Hindlimb muscle (tissue), 1 donor: Measurements from ENCODE around the gene BCAS3. TPM values are rescaled to one million over a fixed set of nuclear protein-coding genes. Genes with fewer than 3 reads are reported as not detected.
"Not testable (repeated sequence)": the region's sequence is repeated elsewhere in the genome, so short reads cannot be mapped to it uniquely, and the experiment has no call there.

ENCODE experiments used
- DNase-seq: peaks from one replicate; pipeline ENCODE4 v3.0.0-alpha.2; 2013
- polyA plus RNA-seq: library from polyadenylated mRNA; unstranded; fragments of 120-200 nt; gene quantifications from one replicate; pipeline ENCODE4 v1.2.1, GENCODE V29; 2013; ENCODE audit not compliant: insufficient read length

Gene BCAS3
- polyA plus RNA-seq, 1 donor = 9.2 TPM

DNA sequence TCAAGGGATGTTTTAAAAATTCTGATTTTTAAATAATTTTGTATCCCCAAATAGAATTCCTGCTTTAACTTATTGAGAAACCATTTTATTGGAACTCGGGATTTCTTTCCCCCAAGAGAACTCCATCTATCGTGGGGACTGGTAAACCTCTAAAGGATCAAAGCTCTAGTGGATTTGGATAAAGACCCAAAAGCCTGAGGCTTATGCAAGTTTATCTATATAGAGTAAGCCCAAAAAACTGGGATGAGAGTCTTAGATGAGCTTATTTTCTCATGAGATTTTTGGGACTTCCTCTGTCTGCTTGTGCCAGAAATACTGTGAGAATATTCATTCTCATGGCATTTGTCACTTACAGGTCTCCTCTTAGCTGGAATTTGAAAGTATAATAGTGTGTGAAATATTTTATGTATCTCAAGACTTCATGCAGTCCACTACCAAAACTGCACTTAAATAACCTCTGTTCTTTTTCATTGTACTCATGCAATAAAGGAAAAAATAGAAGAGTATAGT, 333.1 kb downstream of the BCAS3 start:
- DNase-seq = no peak

- no peak for DNase-seq
These were observed 333.6 kb downstream of the BCAS3 start for GRCh38 chr17:61011251-61011650.

DNA sequence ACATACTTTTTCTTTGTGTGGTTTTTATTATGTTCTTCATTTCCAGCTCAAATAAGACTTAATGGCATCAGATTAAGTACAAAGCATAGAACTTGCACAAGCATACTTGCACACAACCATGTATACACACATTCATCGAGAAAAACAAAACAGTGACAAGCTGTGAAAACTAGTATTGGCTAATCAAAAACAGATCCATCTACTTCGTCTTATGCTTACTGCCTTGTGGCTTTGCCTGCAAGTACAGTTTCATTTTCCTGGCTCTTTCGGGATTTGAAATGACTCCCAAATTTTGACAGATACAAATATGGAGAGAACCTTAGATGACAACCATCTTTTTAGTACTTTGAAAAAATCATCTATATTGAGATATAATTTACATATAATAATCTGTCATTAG, 338.3 kb downstream of the BCAS3 start:
- DNase-seq = no peak

DNA sequence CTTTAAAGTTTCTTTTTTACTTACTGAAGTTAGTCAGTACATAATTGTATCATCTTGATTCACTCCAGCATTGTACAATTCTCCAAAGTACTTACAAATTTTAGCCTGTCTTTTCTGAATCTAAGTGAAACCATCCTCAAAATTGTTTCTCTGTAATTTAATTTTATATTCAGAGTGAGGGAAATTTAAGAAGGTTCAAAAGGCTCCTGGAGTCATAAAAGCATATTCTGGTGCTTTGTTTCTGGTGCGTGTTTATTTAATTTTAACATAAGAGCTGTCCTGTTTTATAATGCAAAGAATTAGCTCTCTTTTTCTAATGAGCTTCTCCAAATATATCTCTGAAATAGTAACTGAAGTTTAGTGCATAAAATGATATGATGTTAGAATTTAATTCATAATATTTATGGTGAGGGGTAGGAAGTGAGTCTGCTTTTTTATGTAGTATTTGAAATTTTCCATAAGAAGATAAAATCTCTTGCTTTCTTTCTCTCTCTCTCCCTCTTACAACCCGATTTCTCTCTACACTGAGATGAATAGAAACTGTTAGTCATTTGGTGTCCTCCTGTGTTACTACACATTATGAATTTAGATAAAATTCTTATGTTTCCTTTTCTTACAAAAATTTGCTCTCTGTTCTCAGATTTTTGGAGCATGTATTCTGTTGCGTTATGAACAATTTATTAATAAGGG, 339.8 kb downstream of the BCAS3 start:
- DNase-seq = no peak

DNA sequence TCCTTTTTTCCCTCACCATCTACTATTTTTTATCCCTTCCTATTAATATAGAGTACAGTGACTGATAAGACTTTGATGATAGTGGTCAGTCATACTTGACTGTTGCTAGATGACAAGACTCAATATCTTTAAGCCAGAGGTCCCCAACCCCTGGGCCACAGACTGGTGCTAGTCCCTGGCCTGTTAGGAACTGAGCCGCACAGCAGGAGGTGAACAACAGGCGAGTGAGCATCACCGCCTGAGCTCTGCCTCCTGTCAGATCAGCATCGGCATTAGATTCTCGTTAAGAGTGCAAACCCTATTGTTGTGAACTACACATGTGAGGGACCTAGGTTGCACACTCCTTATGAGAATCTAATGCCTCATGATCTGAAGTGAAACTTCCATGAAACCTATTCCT, 341.3 kb downstream of the BCAS3 start:
- DNase-seq = no peak

DNA sequence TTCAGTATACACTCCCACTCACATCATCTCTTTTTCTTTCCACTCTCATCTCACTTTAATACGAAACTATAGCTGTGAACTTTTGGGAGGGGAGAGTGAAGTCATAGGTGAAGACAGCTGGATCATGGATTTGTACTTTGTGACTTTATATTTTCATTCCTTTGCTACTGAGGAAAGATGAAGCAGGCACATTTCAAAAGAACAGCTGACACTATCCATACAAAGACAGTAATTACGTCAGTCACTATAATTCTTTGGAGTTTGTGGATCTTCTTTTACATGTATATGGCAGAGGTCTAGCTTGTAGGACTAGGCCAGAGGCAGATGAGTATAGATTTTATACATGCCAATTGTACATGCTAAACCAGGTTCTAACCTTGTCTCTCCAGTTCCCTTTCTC, 346.3 kb downstream of the BCAS3 start:
- DNase-seq = no peak

- DNase-seq = no peak
These were observed 349.2 kb downstream of the BCAS3 start for GRCh38 chr17:61026818-61027217.

DNA sequence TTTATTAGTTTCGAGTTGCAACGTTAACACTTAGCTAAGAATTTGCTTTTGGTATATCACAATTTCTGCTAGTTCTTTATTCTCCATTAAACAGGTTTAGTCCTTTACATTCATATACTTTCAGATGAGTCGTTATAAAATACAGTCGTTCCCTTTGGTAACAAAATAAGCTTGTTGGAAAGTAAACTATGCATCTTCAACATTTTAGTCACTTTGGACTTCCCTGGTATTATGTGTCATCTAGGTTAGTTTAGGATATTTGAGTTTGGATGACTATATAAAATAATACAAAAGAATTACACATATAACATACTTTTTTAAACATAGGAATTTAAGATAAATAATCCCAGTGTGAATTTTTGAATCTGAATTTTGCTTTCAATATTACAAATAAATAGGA, 351.5 kb downstream of the BCAS3 start:
- no peak for DNase-seq

DNA sequence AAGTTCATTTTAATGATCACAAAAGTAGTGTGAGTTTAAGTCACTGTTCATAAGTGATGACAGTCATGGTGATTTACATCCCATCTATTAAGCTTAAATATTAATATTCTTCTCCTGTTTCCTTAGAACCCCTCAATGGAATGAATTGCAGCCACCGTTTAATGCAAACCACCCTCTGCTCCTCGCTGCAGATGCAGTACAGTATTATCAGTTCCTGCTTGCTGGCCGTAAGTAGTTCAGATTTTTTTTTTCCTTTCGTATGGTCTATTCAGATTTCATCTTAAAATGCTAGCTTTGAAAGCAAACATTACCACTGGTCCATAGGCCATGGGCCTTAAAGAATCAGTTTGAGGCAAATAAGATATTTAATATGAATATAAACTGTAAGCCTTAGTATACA, 363.0 kb downstream of the BCAS3 start:
- DNase-seq = no peak

DNA sequence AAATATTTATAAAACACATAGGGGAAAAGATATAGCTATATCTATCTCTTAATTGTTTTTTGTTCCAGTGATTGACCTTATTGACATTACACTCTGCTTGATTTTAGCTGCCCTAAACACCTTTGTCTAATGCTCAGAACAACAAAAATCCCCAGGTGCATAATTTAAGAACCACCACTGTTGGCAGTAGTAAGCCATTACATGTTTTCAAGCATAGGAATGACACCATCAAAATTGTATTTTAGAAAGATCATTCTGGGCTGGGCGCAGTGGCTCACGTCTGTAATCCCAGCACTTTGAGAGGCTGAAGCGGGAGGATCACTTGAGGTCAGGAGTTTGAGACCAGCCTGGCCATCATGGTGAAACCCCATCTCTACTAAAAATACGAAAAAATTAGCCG, 364.7 kb downstream of the BCAS3 start:
- DNase-seq = not testable (repeated sequence)

- no peak for DNase-seq
These were observed 369.9 kb downstream of the BCAS3 start for GRCh38 chr17:61047515-61047914.

DNA sequence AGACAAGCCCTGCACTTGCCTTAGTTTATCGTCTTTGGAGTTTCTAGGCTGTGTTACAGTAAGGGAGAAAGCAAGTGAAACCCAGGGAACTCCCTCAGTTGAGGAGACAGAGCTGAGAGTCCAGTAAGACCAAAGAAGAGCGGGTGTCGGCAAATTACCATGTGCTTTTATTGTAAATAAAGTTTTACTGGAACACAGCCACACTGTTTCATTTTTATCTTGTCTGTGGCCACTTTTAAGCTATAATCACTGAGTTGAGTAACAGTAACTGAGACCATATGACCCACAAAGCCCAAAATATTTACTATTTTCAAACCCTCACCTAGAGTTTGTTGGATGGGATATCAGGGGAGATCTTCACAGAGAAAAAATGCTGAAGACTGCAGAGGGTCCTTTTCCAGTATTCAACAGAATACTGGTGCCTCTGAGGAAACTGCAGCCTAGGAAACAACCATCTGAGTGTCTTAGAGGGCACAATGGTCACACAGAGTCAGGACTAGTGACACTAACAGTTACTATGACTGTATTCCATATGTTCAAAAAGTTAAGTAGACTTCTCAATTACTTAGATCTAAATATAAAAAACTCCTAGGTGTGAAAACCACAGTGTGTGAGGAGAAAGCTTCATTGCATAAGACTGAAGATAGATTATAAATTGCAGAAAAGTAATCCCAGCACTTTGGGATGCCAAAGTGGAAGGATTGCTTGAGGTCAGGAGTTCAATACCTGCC, 370.9 kb downstream of the BCAS3 start:
- no peak for DNase-seq

DNA sequence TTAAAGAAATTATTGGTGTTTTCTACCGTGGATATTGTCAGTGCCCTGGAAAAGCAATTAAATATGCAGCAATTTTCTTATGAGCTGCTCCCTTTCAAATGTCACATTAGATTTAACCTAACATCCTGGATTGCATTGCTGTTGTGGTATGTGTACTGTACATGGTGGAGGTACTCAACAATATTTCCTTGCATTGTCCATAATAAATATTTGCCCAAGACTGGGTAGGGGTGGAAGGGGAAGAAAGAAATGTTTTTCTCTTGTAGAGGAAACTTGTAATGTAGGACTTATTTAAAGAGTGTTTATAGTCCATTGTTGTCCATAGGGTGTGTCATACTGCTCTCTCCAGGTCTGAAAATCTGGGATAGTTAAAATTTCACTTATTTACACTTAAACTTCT, 375.8 kb downstream of the BCAS3 start:
- DNase-seq = no peak

- no peak for DNase-seq
These were observed 376.8 kb downstream of the BCAS3 start for GRCh38 chr17:61054436-61054835.

DNA sequence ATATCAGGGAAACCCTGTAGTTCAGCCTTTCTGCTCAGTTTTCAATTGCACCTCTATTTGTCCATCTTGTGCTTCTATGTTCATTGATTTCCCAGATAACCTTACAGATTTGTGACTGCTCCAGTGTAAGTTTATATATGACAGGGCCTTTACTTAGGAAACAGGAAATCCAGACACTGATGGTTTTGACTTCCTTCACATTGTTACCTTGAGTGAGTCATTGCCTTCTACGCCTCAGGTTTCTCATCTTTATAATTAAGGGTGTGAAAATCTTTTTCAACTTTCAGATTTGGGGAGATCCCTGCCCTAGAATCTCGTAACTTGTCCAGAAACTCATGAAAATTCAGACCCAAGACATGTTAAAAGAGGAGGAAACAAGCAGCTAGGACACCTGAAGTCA, 379.6 kb downstream of the BCAS3 start:
- DNase-seq = no peak

- DNase-seq = no peak
These were observed 380.4 kb downstream of the BCAS3 start for GRCh38 chr17:61058066-61058465.

DNA sequence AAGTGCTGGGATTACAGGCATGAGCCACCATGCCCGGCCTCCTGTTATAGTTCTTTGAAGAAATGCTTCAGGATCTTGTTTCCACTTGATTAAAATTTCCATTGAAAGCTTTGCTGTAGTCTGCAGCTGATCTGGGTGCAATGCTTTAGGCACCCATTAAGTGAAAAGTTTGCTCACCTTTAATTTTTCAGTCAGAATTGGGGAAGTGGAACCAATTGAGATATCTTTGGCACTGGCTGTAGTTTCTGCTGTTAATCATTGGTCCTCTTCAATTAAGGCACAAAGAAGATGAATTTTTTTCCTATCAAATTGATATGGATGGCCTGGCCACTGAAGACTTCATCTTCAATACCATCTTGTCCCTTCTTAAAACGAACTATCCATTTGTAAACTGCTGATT, 385.9 kb downstream of the BCAS3 start:
- DNase-seq = no peak

GRCh38 chr17:61064087-61064951, 386.7 kb downstream of the BCAS3 start:
- no peak for DNase-seq

DNA sequence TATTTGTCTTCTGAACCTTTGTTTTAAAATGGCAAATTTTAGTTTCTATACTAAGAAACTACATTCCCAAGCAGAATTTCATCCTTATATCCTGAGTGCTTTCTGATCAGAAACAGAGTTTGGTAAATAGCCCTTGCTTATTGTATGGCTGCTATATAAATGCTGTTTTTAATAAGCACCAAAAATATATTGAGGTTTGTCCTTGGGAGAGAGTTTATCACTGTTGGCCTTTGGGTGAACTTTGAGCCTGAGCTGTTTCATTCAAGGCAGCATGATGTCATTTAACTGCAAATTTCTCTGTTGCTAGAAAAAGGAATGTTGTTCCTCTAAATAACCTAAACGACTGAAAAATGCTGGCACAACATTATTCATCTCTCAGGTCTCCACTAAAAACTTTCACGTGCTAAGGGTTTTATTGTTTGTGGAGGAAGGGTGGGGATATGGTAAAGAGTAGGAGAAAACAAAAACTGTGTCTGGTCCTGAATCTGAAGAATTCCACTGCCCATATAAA, 387.7 kb downstream of the BCAS3 start:
- DNase-seq = peak; percentile 23

GRCh38 chr17:61066062-61066461, 388.4 kb downstream of the BCAS3 start:
- DNase-seq = no peak

DNA sequence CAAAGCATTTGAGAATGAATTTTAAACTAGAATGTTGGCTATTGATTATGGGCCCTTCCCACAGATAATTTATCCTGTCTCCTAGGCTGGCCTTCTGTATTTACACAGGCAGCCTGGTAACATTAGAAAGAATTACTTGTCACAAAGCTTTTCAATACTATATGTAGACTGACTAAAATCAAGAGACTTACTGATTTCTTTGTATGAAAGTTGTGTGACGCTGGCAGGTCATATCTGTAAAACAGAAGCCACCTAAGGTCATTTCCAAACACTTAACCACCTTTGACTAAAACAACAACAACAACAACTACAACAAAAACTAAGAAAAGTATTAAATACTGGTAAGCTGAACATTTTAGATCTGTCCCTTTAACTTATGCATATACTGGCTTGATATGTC, 393.0 kb downstream of the BCAS3 start:
- DNase-seq = no peak

GRCh38 chr17:61072648-61073047, 395.0 kb downstream of the BCAS3 start:
- no peak for DNase-seq

GRCh38 chr17:61073131-61073530, 395.5 kb downstream of the BCAS3 start:
- no peak for DNase-seq
